Activated effector memory CD4-positive, alpha-beta T cell treated with anti-CD3 and anti-CD28 coated beads, Interleukin-2, amount 50 U/mL, for 16 hours (primary cell): ENCODE results near the gene FIGNL2.
"Not testable (repeated sequence)": the region's sequence is repeated elsewhere in the genome, so short reads cannot be mapped to it uniquely, and the experiment has no call there.

Experiments used
- DNase-seq: peaks from one replicate; pipeline ENCODE4 v3.0.0-alpha.2; 2020

The FIGNL2 gene

GRCh38 chr12:51833448-51834227 is 14.9 kb downstream of the FIGNL2 start:
- no peak for DNase-seq

DNA sequence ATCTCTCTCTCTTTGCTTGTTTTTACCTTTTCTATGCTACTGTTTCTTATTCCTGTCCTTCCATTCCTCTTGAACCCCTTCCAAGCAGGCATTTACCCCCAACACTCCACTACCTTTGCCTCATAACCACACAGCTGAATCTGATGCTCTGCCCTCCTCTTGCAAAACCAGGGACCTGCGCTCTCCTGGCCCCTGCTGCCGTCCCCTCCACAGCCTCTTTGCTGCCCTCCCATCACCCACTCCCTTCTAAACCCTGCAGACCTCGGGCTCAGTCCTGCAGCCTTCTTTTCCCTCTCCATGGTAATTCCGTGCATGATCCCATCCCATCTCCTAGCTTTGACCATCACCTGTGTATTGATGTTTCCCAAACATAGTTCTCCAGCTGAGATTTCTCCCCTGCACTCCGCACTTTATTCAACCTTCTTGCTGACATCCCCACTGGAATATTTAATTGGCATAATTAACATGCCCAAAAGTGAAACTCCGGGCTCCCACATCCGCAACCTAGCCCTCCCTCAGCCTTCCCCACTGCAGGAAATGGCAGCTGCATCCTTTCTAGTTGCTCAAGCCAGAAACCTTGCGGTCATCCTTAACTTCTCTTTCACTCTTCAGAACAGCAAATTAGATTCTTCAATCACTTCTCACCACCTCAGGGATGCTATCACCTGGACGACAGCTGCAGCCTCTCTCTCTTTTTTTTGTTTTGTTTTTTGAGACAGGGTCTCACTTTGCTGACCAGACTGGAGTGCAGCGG is 16.0 kb downstream of the FIGNL2 start:
- DNase-seq, result no peak

DNA sequence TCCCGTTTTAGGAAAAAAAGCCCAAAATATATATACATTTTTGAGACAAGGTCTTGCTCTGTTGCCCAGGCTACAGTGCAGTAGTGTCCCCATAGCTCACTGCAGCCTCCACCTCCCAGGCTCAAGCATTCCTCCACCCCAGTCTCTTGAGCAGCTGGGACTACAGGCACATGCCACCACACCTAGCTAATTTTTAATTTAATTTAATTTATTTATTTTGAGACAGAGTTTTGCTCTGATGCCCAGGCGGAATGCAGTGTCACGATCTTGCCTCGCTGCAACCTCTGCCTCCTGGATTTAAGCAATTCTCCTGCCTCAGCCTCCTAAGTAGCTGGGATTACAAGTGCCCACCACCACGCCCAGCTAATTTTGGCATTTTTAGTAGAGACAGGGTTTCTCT is 16.7 kb downstream of the FIGNL2 start:
- not testable (repeated sequence) for DNase-seq

- no peak for DNase-seq
Measured at GRCh38 chr12:51829641-51830040, 18.9 kb downstream of the FIGNL2 start.

DNA sequence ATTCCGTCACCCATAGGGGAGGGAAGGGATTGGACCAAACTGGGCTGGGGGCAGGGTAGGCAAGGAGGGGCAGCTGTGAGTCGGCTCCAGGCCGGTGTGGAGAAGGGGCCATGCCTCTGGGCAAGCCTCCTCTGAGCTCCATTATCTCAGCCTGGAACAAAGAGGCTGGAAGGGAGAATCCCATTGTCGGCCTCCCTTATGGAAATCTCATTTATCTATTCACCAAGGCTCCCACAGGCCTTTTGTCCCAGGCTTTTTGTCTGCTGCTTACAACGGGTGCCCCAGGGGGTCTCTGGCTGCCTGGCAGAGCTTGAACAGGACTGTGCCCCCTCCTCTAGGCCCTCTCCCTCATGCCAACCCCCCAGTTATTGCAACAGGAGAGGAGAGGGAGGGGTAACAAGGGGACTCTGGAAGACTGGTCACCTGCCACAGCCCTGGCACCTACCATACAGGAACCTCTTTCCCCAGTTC is 19.5 kb downstream of the FIGNL2 start:
- no peak for DNase-seq

DNA sequence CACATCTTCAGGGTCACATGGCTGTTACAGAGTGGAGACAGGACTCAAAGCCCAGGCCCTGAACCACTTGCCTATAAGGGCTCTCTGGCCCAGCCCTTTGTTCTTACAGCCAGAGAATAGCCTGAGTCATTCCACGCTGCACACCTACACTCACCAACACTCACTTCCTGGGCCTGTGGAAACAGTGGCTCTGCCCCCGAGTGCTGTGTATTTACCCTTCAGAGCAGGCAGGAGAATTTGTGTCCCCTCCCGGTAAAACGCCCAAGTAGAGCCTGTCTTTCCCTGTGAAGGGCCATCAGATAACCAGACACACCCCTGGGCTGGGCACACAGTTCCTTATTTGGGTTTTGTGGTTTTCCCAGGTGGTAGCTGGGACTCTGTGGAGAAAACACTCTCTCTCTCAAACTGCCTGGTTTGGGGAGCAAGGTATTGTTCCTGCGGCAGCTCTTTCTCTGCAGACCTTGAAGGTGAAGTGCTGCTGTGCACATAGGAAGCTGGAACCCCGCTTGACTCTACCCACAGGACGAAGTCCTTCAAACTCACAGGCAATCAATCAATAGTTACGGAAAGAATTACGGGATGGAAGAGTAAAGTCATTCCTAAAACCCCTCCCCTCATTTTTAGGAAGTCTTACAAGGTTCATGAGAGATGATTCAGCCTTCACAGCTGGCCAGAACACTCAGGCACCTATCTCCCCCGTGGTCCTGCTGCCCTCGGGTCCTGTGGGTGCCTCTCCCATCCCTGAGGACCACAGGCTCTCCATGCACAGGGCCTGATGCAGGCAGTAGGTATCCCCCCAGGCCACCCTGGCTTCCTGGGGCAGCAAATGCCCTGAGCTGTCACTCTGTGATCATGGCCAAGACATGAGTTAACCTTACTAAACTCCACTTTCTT is 20.3 kb downstream of the FIGNL2 start:
- DNase-seq, result peak; percentile 79

- no peak for DNase-seq
Measured at GRCh38 chr12:51826881-51827280, 21.6 kb downstream of the FIGNL2 start.

DNA sequence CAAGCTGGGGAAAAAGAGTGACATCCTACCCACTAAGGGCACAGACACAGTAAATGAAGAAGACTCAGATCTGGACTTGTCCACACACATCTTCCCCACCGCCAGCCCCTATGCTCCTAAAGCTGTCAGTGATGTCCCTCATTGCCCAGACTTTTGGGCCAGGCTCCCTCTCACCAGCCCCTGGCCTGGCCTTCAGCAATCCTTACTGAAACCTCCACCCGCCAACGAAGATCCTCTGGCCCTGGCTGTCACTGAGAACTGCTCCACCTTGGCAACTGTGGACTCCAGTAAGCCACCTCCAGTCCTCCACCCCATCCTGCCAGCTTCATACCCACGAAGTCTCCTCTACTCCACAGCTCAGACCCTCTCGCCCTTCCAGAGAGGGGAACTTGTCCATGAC is 23.3 kb downstream of the FIGNL2 start:
- no peak for DNase-seq

DNA sequence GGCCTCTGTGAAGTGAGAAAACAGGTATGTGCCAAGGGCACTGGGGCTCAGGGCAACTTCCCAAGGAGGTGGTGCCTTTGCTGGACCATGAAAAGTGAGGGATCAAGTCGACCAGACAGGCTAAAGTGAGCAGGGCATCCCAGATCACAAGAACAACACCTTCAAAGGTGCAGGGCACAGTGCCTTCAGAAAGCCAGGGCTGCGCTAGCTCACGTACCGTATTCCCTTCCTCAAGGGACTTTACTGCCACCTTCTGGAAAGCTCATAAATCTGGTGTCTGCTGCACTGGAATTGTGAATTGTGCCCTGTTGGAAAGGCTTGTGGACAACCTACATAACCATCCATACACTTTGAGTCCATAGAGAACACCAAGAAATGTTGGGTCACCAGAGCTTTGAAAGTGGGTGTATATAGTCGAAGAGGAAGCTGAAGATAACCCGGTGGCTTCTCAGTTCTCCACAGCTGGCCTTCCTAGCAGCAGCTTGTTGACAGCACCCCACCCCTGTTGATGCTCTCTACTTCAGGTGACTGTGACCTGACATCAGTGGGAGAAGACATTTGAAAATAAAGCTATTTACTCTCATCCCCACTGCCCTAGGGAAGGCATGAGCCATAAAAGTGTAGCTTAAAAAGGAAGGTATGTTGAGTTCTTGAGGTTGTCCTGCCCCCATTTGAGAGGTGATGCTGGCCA is 24.5 kb downstream of the FIGNL2 start:
- peak; percentile 66 for DNase-seq

DNA sequence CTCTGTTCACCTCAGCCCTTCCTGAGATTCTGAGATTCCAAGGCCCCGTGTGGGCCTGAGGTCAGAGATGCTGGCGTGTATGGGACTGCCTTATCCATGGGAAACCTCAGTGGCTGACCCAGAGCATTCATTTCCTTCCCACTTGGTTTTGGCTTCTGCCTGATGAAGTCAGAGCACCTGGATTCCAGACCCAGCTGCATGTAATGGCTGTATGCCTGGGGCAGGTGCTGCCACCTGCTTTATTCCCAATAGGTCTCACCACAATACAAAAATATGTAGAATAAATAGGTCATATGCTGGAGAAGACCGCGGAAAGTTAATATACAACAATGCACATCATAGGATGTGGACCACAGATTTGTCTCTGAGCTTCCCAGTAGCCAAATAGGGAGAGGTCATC is 25.6 kb downstream of the FIGNL2 start:
- DNase-seq, result no peak

- no peak for DNase-seq
Measured at GRCh38 chr12:51822261-51822616, 26.3 kb downstream of the FIGNL2 start.

- DNase-seq, result peak; percentile 77
Measured at GRCh38 chr12:51821440-51822260, 26.9 kb downstream of the FIGNL2 start.

GRCh38 chr12:51820526-51821439 is 27.7 kb downstream of the FIGNL2 start:
- DNase-seq, result peak; percentile 92

GRCh38 chr12:51819736-51820525 is 28.6 kb downstream of the FIGNL2 start:
- DNase-seq, result no peak

DNA sequence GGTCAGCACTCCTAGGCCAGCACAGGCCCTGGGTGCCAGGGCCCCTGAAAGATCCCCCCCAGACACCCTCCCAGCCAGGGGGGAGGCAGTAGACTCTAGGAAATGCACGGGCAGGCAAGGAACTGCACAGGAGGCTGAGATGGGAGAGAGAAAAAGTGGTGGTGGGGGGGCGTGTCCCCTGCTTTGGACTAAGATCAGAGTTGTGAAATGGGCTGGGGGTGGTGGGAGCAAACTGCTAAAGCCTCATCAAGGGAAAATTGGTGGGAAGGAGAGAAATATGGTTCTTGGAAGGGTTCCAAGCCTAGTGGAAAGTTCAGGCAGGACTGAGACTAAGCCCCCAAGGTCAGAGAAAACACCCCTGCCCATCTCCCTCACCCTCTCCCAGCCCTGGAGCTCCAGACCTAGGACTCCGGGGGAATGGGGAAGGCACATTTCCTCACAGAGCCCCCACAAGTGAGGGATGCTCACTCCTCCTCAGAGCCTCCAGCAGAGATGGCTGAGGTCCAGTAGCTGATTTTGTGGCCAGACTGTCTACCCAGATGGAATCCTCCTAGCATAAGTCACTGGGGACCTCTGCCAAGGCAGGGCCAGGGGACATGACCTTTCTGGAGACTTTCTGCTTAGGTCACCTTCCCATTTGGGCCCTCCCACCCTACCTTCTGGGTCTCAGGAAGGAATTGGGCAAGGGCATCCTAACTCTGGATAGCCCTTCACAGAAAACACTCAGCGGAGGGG is 29.8 kb downstream of the FIGNL2 start:
- no peak for DNase-seq

DNA sequence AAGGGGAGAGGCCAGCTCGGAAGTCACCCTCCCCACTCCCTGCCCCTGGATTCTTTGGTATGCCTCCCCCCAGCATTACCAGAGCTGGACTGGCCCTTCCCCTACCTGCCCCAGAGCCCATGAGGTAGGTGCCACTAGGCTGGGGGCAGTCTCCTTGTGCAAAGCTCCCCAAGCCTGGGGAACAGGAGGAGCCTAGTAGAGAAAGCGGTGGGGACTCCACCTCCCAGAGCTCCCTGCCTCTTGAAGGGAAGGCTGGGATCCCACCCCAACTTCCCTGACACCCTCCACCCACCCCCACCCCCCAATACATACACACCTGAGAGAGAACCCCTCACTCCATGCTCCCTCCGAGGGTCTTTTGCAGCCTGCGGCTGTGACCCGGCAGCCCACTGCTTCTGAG is 30.4 kb downstream of the FIGNL2 start:
- DNase-seq, result no peak

DNA sequence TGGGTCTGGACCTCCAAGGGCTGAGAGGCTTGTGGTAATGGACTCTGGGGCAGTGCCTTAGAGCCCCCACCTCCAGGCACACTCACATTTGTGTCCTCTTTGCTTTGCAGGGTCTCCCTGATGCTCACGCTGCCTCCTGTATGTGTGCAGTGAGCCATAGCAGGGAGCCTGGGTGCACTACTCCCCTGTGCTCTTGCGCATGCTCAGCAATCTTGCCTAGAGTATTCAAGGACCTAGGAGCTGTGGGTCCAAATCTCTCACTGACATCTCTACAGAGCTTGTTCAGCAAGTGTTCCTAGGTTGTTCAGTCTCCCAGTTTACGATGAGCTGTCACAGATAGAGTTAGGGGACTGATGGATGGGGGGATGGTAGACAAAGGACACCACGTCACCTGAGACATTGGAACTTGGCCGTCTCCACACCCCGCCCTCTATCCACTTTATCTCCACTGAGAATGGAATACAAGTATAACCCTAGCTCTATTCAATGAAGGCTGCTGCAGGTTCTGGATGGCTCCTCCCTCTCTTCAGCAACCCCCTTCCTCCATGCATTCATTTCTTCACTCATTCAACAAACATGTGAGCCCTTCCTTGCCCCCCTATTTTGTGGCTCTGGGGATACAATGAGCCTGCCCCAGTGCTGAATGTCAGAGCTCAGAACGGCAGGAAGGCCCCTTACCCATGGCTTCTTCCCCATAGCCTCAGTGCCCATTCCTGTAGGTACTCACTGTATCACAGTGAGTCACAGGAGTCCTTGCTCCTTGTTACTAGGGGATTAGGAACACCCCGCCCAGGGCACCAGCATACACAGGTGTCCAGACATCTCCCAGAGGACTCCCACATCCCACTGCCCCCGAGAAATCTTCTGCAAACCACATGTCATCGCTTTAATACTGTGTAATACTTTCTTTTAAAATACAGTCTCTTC is 31.2 kb downstream of the FIGNL2 start:
- no peak for DNase-seq

- no peak for DNase-seq
Measured at GRCh38 chr12:51815571-51815970, 32.9 kb downstream of the FIGNL2 start.
